SK-N-SH treated with all-trans-retinoic acid at 6 μM for 48 hours (cell line): Measurements from ENCODE around the gene NUDT21.

Experiments used
- ATAC-seq: fragments of 200-7000 bp; cut with Tn5 transposase; 3 replicates; pipeline ENCODE4 v1.9.1; 2020; ENCODE audit warnings: mild to moderate bottlenecking, moderate library complexity
- ARNTL ChIP-seq: fragments of 450-650 bp; formaldehyde crosslinking; IDR thresholded peaks from 2 replicates; pipeline ENCODE4 v1.5.0; 2020; ENCODE audit warnings: low read depth, mild to moderate bottlenecking, moderate library complexity, borderline replicate concordance
- BACH2 ChIP-seq: fragments of 250-450 bp; sonication (Bioruptor Pico); IDR thresholded peaks from 2 replicates; pipeline ENCODE4 v1.9.0; 2021; ENCODE audit warnings: mild to moderate bottlenecking, borderline replicate concordance
- CSDC2 ChIP-seq: fragments of 250-450 bp; sonication (Bioruptor Pico); IDR thresholded peaks from 2 replicates; pipeline ENCODE4 v1.5.0; 2020; ENCODE audit warnings: mild to moderate bottlenecking, moderate library complexity
- ESRRG ChIP-seq: fragments of 250-450 bp; sonication (Bioruptor Pico); IDR thresholded peaks from 2 replicates; pipeline ENCODE4 v1.6.1; 2021; ENCODE audit warnings: mild to moderate bottlenecking
- GLIS3 ChIP-seq: fragments of 250-450 bp; sonication (Bioruptor Pico); IDR thresholded peaks from 2 replicates; pipeline ENCODE4 v1.5.0; 2020; ENCODE audit warnings: mild to moderate bottlenecking, moderate library complexity
- ISL1 ChIP-seq: fragments of 250-450 bp; sonication (Bioruptor Pico); IDR thresholded peaks from 2 replicates; pipeline ENCODE4 v2.1.2; 2022; ENCODE audit warnings: mild to moderate bottlenecking, moderate library complexity
- OSR1 ChIP-seq: fragments of 250-450 bp; sonication (Bioruptor Pico); IDR thresholded peaks from 2 replicates; pipeline ENCODE4 v1.8.0; 2022; ENCODE audit warnings: moderate library complexity, mild to moderate bottlenecking, inconsistent platforms
- PPARA ChIP-seq: fragments of 250-450 bp; sonication (Bioruptor Pico); IDR thresholded peaks from 2 replicates; pipeline ENCODE4 v1.5.0; 2020; ENCODE audit warnings: mild to moderate bottlenecking, borderline replicate concordance
- RARB ChIP-seq: fragments of 250-450 bp; sonication (Bioruptor Pico); IDR thresholded peaks from 2 replicates; pipeline ENCODE4 v1.8.0; 2021; ENCODE audit warnings: mild to moderate bottlenecking, moderate library complexity
- SNAI2 ChIP-seq: fragments of 250-450 bp; sonication (Bioruptor Pico); IDR thresholded peaks from 2 replicates; pipeline ENCODE4 v1.5.0; 2020; ENCODE audit warnings: mild to moderate bottlenecking, moderate library complexity
- TCF4 ChIP-seq: fragments of 250-450 bp; sonication (Bioruptor Pico); IDR thresholded peaks from 2 replicates; pipeline ENCODE4 v1.8.0; 2021; ENCODE audit warnings: mild to moderate bottlenecking, moderate library complexity, borderline replicate concordance
- TOX ChIP-seq: fragments of 250-450 bp; sonication (Bioruptor Pico); IDR thresholded peaks from 2 replicates; pipeline ENCODE4 v1.8.0; 2021; ENCODE audit warnings: mild to moderate bottlenecking, moderate library complexity, borderline replicate concordance
- ZC3H10 ChIP-seq: fragments of 250-450 bp; sonication (Bioruptor Pico); IDR thresholded peaks from 2 replicates; pipeline ENCODE4 v1.5.1; 2021; ENCODE audit warnings: mild to moderate bottlenecking, moderate library complexity
- ZFP3 ChIP-seq: fragments of 250-450 bp; sonication (Bioruptor Pico); IDR thresholded peaks from 2 replicates; pipeline ENCODE4 v1.5.0; 2020; ENCODE audit warnings: mild to moderate bottlenecking, moderate library complexity
- ZFP30 ChIP-seq: fragments of 450-650 bp; formaldehyde crosslinking; IDR thresholded peaks from 2 replicates; pipeline ENCODE4 v1.5.0; 2022; ENCODE audit warnings: mild to moderate bottlenecking, moderate library complexity
- ZNF565 ChIP-seq: fragments of 450-650 bp; formaldehyde crosslinking; conservative IDR thresholded peaks from 2 replicates; pipeline ENCODE4 v1.5.0; 2020; ENCODE audit warnings: low read depth, mild to moderate bottlenecking, moderate library complexity
- ZNF70 ChIP-seq: fragments of 450-650 bp; formaldehyde crosslinking; IDR thresholded peaks from 2 replicates; pipeline ENCODE4 v1.5.0; 2020; ENCODE audit warnings: mild to moderate bottlenecking, moderate library complexity
- ZNF8 ChIP-seq: fragments of 450-650 bp; formaldehyde crosslinking; IDR thresholded peaks from 2 replicates; pipeline ENCODE4 v1.5.0; 2020; ENCODE audit warnings: mild to moderate bottlenecking, moderate library complexity
- TF ChIP-seq, protein P1 (sequence below): fragments of 250-450 bp; sonication (Bioruptor Pico); IDR thresholded peaks from 2 replicates; pipeline ENCODE4 v1.5.1; 2021; ENCODE audit warnings: mild to moderate bottlenecking, moderate library complexity
- TF ChIP-seq, protein P2 (sequence below): fragments of 250-450 bp; sonication (Bioruptor Pico); IDR thresholded peaks from 2 replicates; pipeline ENCODE4 v1.5.0; 2020; ENCODE audit warnings: mild to moderate bottlenecking, moderate library complexity
- TF ChIP-seq, protein P3 (sequence below): fragments of 250-450 bp; sonication (Bioruptor Pico); IDR thresholded peaks from 2 replicates; pipeline ENCODE4 v1.8.0; 2021; ENCODE audit warnings: low read depth, mild to moderate bottlenecking, moderate library complexity, borderline replicate concordance

Gene NUDT21

DNA sequence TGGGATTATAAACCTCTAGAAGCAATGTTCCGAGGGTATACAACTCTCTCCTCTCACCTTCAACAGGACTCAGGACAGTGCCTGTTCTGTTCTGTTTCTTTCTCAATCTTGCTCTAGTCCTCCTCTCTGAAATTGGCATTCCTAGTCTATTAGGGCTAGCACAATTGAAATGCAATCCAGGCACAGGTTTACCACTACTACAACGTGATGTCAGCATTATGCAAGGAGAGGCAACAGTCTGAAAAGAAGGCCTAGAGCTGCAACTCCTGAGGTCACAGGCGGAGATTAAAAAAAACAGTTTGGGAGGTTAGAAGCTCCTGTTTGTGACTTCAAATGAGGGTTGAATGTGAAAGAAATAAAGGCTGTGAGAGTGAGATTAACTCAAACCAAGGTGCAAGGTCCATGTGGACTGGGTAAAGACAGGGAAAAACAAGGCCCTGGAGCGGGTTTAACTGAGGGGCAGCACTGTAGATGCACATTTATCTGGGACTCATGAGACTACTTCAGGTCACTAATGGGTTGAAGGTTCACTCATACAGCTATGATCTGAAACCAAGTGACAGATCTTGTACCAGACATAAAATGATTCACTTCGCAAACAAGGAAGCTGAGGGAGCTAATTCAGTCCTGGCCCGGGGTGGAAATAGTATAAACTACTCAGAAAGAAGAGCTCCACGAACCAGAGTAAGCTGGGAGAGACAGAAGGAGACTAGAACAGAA lies 42.6 kb downstream of the NUDT21 start:
- TF ChIP-seq TCF4 (CRISPR knock-in tag) (no peak), ZC3H10 (no peak), OSR1 (CRISPR knock-in tag) (no peak)
- ATAC-seq: no peak

DNA sequence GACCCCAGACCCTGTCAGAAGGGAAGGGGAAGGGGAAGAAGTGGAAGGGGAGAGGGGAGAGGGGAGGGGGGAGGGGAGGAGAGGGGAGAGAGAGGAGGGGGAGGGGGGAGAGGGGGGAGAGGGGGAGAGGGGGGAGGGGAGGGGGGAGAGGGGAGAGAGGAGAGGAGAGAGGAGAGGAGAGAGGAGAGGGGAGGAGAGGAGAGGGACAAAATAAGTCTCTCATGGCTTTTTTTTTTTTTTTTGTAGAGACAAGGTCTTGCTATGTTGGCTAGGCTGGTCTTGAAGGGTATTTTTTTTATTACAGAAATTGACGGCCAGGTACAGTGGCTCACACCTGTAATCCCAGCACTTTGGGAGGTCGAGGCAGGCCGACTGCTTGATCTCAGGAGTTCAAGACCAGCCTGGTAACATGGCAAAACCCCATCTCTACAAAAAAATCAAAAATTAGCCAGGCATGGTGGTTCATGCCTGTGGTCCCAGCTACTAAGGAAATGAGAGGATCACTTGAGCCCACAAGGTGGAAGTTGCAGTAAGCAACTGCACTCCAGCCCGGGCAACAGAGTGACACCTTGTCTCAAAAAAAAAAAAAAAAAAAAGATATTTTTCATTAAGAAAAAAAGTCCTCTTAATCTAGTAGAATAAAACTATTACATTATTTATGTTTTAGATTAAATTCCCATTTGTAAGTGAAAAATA lies 45.0 kb downstream of the NUDT21 start:
- no peak for ATAC-seq
- TF ChIP-seq ESRRG (no peak), ISL1 (no peak), SNAI2 (CRISPR knock-in tag) (no peak), RARB (CRISPR knock-in tag) (no peak), ZNF70 (CRISPR knock-in tag) (no peak), ZFP3 (no peak), TCF4 (CRISPR knock-in tag) (no peak), BACH2 (no peak), ZFP30 (CRISPR knock-in tag) (no peak), ZNF8 (CRISPR knock-in tag) (no peak), GLIS3 (CRISPR knock-in tag) (no peak)
- TF ChIP-seq, protein P1, sequence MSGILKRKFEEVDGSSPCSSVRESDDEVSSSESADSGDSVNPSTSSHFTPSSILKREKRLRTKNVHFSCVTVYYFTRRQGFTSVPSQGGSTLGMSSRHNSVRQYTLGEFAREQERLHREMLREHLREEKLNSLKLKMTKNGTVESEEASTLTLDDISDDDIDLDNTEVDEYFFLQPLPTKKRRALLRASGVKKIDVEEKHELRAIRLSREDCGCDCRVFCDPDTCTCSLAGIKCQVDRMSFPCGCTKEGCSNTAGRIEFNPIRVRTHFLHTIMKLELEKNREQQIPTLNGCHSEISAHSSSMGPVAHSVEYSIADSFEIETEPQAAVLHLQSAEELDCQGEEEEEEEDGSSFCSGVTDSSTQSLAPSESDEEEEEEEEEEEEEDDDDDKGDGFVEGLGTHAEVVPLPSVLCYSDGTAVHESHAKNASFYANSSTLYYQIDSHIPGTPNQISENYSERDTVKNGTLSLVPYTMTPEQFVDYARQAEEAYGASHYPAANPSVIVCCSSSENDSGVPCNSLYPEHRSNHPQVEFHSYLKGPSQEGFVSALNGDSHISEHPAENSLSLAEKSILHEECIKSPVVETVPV (CRISPR knock-in tag): no peak
- TF ChIP-seq, protein P2, sequence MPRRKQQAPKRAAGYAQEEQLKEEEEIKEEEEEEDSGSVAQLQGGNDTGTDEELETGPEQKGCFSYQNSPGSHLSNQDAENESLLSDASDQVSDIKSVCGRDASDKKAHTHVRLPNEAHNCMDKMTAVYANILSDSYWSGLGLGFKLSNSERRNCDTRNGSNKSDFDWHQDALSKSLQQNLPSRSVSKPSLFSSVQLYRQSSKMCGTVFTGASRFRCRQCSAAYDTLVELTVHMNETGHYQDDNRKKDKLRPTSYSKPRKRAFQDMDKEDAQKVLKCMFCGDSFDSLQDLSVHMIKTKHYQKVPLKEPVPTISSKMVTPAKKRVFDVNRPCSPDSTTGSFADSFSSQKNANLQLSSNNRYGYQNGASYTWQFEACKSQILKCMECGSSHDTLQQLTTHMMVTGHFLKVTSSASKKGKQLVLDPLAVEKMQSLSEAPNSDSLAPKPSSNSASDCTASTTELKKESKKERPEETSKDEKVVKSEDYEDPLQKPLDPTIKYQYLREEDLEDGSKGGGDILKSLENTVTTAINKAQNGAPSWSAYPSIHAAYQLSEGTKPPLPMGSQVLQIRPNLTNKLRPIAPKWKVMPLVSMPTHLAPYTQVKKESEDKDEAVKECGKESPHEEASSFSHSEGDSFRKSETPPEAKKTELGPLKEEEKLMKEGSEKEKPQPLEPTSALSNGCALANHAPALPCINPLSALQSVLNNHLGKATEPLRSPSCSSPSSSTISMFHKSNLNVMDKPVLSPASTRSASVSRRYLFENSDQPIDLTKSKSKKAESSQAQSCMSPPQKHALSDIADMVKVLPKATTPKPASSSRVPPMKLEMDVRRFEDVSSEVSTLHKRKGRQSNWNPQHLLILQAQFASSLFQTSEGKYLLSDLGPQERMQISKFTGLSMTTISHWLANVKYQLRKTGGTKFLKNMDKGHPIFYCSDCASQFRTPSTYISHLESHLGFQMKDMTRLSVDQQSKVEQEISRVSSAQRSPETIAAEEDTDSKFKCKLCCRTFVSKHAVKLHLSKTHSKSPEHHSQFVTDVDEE (CRISPR knock-in tag): no peak

DNA sequence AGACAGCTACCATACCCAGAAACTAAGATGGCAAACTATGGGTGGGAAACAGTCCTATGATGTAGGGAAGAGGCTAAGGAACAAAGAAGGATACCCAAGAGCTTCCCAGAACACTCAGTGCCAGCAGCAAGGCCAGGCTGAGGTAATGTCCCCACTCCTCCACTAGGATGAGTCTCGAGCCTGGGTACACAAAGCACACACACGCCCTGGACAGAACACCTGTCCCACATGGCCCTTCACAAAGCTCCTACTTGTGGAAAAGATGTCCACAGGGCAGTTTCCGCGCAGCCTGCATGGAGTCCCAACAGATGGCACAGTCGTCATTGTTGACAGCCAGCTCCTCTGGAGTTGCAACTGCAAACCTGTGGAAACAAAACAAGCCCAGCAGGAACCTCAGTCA lies 49.6 kb downstream of the NUDT21 start:
- peak; percentile 73 for ATAC-seq
- TF ChIP-seq, protein P1 (CRISPR knock-in tag): no peak
- TF ChIP-seq CSDC2 (CRISPR knock-in tag) (no peak), ZFP30 (CRISPR knock-in tag) (no peak), RARB (CRISPR knock-in tag) (no peak), PPARA (CRISPR knock-in tag) (no peak), OSR1 (CRISPR knock-in tag) (no peak), ZC3H10 (no peak), SNAI2 (CRISPR knock-in tag) (no peak), ZNF565 (CRISPR knock-in tag) (no peak), ZFP3 (no peak), TCF4 (CRISPR knock-in tag) (no peak), GLIS3 (CRISPR knock-in tag) (no peak), ARNTL (CRISPR knock-in tag) (no peak), ZNF70 (CRISPR knock-in tag) (no peak), BACH2 (no peak), ISL1 (no peak), TOX (CRISPR knock-in tag) (no peak)
- TF ChIP-seq, protein P2 (CRISPR knock-in tag): no peak
- TF ChIP-seq, protein P3, sequence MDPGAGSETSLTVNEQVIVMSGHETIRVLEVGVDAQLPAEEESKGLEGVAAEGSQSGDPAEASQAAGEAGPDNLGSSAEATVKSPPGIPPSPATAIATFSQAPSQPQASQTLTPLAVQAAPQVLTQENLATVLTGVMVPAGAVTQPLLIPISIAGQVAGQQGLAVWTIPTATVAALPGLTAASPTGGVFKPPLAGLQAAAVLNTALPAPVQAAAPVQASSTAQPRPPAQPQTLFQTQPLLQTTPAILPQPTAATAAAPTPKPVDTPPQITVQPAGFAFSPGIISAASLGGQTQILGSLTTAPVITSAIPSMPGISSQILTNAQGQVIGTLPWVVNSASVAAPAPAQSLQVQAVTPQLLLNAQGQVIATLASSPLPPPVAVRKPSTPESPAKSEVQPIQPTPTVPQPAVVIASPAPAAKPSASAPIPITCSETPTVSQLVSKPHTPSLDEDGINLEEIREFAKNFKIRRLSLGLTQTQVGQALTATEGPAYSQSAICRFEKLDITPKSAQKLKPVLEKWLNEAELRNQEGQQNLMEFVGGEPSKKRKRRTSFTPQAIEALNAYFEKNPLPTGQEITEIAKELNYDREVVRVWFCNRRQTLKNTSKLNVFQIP (CRISPR knock-in tag): no peak
